Fibroblast of the aortic adventitia (primary cell): ENCODE measurements around the gene ROPN1L. TPM values are rescaled to one million over a fixed set of nuclear protein-coding genes. Genes with fewer than 3 reads are reported as not detected.

Experiments
- DNase-seq: peaks from one replicate; pipeline ENCODE4 v3.0.0-alpha.2; 2010; ENCODE audit warnings: low read depth
- H3K4me3 ChIP-seq: 2 replicates; pipeline ENCODE4 v1.5.1; 2011; ENCODE audit warnings: low read depth, mild to moderate bottlenecking, control low read depth, low read length, moderate library complexity
- total RNA-seq: library from RNA; depleted of rRNA; stranded (reverse); fragments of >200 nt; gene quantifications from 2 replicates; pipeline ENCODE4 v1.2.3, GENCODE V29; 2012; ENCODE audit warnings: low replicate concordance
- TF ChIP-seq, protein P1 (sequence below): IDR thresholded peaks from 2 replicates; pipeline ENCODE4 v1.5.1; 2011; ENCODE audit warnings: mild to moderate bottlenecking, low read length, control low read depth, inconsistent platforms; ENCODE audit not compliant: insufficient read depth

Gene ROPN1L
- total RNA-seq, 1 donor = 0.63 TPM

DNA sequence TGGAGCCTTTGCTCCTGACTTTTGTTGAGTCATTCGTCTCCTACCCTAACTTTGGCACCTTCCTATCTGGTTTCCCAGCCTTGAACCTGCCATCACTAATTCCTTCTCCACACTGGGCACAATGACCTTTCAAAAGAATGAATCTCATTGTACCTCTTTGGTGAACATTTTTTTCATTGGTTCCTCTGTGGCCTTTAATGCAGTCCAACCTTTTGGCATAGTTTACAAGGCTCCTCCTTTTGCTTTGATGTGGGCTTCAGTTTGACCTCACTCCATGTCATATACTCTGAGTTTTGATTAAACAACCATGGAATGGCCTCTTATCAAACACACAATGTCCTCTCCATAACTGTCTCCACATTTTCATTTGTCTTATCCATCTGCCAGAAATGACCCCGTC lies 14.5 kb upstream of the ROPN1L start:
- no peak overlapping the region for H3K4me3 ChIP-seq

DNA sequence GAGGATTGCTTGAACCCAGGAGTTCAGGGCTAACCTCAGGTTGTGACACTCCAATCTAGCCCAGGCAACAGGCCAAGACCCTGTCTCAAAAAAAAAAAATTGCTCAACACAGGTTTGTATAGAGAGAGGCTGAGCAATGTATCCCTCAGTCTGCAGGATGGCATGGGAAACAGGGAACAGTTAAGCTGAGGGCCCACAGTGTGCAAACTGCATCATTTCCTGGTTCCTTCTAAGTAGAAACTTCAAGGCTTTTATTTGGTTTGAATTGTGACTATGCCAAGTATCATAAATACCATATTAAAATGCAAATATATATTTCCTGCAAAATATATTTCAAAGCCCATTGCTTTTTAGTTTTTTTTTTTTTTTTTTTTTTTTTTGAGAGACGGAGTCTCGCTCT lies 13.7 kb upstream of the ROPN1L start:
- no peak overlapping the region for H3K4me3 ChIP-seq
- DNase-seq = no peak
- TF ChIP-seq, protein P1, sequence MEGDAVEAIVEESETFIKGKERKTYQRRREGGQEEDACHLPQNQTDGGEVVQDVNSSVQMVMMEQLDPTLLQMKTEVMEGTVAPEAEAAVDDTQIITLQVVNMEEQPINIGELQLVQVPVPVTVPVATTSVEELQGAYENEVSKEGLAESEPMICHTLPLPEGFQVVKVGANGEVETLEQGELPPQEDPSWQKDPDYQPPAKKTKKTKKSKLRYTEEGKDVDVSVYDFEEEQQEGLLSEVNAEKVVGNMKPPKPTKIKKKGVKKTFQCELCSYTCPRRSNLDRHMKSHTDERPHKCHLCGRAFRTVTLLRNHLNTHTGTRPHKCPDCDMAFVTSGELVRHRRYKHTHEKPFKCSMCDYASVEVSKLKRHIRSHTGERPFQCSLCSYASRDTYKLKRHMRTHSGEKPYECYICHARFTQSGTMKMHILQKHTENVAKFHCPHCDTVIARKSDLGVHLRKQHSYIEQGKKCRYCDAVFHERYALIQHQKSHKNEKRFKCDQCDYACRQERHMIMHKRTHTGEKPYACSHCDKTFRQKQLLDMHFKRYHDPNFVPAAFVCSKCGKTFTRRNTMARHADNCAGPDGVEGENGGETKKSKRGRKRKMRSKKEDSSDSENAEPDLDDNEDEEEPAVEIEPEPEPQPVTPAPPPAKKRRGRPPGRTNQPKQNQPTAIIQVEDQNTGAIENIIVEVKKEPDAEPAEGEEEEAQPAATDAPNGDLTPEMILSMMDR = no peak

More for the DNA sequence above, 14.5 kb upstream of the ROPN1L start:
- no peak for DNase-seq
- TF ChIP-seq, protein P1 = no peak

DNA sequence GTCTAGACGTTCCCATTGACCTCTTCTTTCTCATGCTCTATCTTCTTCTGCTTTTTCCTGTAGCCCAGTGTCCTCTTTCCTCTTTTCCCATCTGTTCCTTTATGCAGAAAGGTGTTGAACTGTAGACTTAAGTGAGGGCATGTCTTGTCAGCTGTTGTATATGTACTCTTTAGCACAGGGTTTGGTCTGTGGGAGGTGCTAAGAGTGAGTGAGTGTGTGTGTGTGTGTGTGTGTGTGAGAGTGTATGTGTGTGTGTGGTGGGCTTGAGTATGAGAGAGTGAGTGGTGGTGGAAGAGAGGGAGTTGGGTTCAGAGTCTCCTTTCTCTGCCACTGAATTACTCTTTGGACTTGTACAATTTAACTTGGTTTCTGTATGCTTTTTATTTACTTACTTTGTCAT lies 10.3 kb upstream of the ROPN1L start:
- no peak overlapping the region for H3K4me3 ChIP-seq
- TF ChIP-seq, protein P1 = no peak
- DNase-seq = no peak

DNA sequence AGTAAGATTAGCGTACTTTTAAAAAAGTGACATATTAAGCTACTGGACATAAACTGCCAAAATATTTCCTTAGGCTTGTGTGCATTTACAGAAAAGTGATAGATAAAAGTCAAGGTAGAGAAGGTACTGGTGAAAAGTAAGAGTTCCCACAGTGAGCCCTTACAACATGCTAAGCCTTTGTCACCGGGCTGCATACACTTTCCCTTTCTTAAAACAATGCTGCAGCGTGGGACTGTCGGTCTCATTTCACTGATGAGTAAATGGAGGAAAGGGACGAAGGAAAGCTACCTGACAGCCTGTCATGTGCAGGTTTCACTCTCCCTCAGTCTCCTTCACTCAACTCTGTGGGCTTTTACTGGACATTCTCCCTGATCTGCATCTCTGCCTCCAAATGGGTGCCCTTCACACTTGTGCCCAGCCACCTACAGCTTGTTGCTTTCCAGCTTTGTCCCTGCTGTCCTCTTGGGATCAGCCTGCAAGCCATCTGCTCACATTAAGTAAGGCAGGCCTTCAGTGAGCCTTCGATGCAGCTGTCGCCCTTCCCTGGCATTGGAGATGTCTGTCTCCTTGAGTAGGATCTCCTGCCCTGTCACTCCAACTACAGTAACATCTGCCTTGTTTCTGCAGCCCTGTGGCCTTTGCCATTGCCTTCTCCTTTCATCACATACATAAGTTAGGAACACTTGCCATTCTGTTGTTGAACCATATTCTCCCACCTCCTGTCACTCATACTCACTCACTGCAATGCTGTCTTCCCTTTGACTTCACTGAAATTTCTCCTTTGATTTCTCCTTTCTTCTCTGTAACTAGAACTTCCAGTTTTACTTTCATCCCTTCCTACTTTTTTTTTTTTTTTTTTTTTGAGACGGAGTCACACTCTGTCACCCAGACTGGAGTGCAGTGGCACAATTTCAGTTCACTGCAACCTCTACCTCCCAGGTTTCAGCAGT lies 9.3 kb upstream of the ROPN1L start:
- TF ChIP-seq, protein P1 = no peak
- no peak overlapping the region for H3K4me3 ChIP-seq
- DNase-seq = no peak

DNA sequence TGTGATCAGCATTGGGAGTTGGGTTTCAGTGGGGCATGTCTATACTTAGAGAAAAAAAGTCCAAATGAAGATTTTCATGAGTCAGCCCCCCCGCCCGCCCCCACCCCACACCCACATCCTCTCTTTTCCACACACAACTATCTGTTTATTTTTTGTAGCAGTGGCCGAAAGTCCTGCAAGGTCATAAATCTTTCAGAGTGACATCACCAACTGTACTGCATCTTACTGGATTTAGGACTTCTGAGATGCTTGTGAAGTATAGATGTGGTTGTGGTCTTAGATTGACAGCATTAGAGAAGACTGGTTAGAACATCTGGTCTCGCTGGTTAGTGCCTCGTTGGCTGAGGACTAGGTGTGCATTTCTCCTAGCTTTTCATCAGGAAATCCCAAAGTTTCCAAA lies 7.3 kb upstream of the ROPN1L start:
- DNase-seq = no peak
- H3K4me3 ChIP-seq = no peak overlapping the region
- TF ChIP-seq, protein P1 = no peak

DNA sequence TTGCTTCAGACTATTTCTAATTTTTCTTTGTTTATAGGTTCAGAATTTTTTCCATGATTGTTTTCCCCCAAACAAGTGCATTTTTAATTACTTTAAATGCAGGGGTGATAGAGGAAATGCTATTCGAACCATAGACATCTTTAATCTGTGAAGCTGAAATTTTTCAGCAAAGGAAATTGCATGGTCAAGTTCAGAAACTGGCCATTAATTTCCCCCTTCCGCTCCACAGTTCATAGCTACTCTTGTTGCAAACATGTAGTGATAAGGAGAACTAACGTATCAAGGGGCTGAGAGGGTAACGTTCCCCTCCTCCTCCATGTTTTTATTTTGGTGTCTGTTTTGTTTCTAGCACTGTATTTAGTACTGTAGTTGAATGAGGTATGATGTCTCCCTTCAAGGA lies 3.4 kb upstream of the ROPN1L start:
- TF ChIP-seq, protein P1 = no peak
- no peak for DNase-seq
- no peak overlapping the region for H3K4me3 ChIP-seq
